Stomach (tissue), 9 donors: ENCODE data around the gene SEMA5A. TPM values are rescaled to one million over a fixed set of nuclear protein-coding genes. Genes with fewer than 3 reads are reported as not detected.

ENCODE experiments used
- DNase-seq, 2 donors: peaks; one replicate each; pipeline versions ENCODE4 v3.0.0 to v3.0.0-alpha.2; 2013 to 2019
- H3K27ac ChIP-seq, 5 donors: fragments of 200-600 bp in 4 of 5; sonication (generic) in 4 of 5; one replicate each; pipeline ENCODE4 v1.5.1; 2013 to 2019; ENCODE audit warnings: mild to moderate bottlenecking in 1 of 5, moderate library complexity in 1 of 5
- H3K27me3 ChIP-seq, 3 donors: fragments of 200-600 bp; sonication (generic); one replicate each; pipeline ENCODE4 v1.5.1; 2017 to 2019; ENCODE audit warnings: mixed run types in 1 of 3
- H3K36me3 ChIP-seq, 4 donors: fragments of 200-600 bp; sonication (generic); 1 replicate in 3 of 4; 2 replicates in 1 of 4; pipeline ENCODE4 v1.5.1; 2016 to 2019
- H3K4me1 ChIP-seq, 4 donors: fragments of 200-600 bp; sonication (generic); one replicate each; pipeline ENCODE4 v1.5.1; 2016 to 2019
- H3K4me3 ChIP-seq, 4 donors: fragments of 200-600 bp; sonication (generic) in 3 of 4; one replicate each; pipeline ENCODE4 v1.5.1; 2016 to 2019; ENCODE audit warnings: mild to moderate bottlenecking in 1 of 4
- H3K9me3 ChIP-seq, 4 donors: fragments of 200-600 bp; sonication (generic); one replicate each; pipeline ENCODE4 v1.5.1; 2016 to 2019
- EP300 ChIP-seq: sonication (generic); formaldehyde crosslinking; IDR thresholded peaks from one replicate; pipeline ENCODE4 v1.6.1; 2017; ENCODE audit warnings: antibody characterized with exemption
- POLR2A ChIP-seq, 4 donors: fragments of 450-650 bp; IDR thresholded peaks; one replicate each; pipeline ENCODE4 v1.6.1; 2016; ENCODE audit warnings: antibody characterized with exemption in 4 of 4, control low read depth in 2 of 4, mild to moderate bottlenecking in 1 of 4, moderate library complexity in 1 of 4
- POLR2AphosphoS5 ChIP-seq, 3 donors: sonication (generic); formaldehyde crosslinking; IDR thresholded peaks; one replicate each; pipeline ENCODE4 v1.6.1; 2016; ENCODE audit warnings: antibody characterized with exemption in 3 of 3
- WGBS, 5 donors: extraction: QIAGEN DNeasy Blood & Tissue Kit in 3 of 5; methylation state at CpG; one replicate each; pipeline versions ENCODE4 v1.1.5 to v1.1.7; 2013 to 2018; 5-methylcytosine and 5-hydroxymethylcytosine counted together
- intact Hi-C: fragments of 100-400 bp; cut with DNase I; formaldehyde crosslinking; loops from one replicate; pipeline ENCODE4 v1.15.1; 2023; ENCODE audit warnings: low total_unique reads
- polyA plus RNA-seq, 3 donors: library from polyadenylated mRNA; stranded (reverse); fragments of 200-250 nt; gene quantifications; one replicate each; pipeline ENCODE4 v1.2.3, GENCODE V29; 2013
- total RNA-seq, 5 donors: library from RNA; depleted of rRNA; stranded (reverse); fragments of >200 nt; gene quantifications; one replicate each; pipeline versions ENCODE4 v1.1.0 to v1.2.3, GENCODE V29; 2014 to 2016
- TF ChIP-seq, protein P1 (sequence below), 7 experiments: fragments of 450-650 bp in 4 of 7; fragments of 200-600 bp in 3 of 7; sonication (generic) in 3 of 7; IDR thresholded peaks; one replicate each; pipeline ENCODE4 v1.5.1; 2016 to 2019; ENCODE audit warnings: antibody characterized with exemption in 7 of 7, control low read depth in 2 of 7, mild to moderate bottlenecking in 1 of 7
- donor health status: healthy with polysubstance abuse.
- donor health status: Bipolar disorder and iron deficiency.
- donor health status: healthy.

Gene SEMA5A
- total and polyA plus RNA-seq, 8 donors: 0.62 to 26.4 (median 3.2) TPM

DNA sequence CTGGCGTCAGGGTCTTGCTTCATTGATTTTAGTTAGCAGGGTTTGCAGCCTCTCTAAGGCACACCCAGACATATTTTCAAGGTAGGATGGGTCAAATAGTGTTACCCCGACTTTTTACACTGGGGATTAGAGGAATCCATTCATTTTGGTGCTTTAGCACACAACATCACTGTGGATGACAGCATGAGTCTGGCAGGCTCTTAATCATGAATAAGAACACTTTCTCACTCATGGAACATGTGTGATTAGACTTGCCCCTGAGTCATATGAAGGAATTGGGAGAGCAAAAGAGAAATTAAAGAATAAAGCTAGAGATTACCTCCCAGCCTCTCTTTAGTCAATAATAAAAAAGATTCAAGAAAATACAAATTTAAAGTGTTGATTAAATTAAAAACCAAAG, 175.6 kb downstream of the SEMA5A start:
- no peak for DNase-seq
- H3K27me3 ChIP-seq: no peaks in the 10 kb centered on the region
- H3K36me3 ChIP-seq: no peaks in the 10 kb centered on the region
- H3K4me3 ChIP-seq: no peak overlapping the region
- peaks cover 0 to 5% (median 0%) of the 10 kb centered on the region in 4 donors for H3K4me1 ChIP-seq
- peaks cover 0 to 5% (median 0%) of the 10 kb centered on the region in 4 donors for H3K9me3 ChIP-seq
- intact Hi-C loops: no loop called here
- H3K27ac ChIP-seq: no peak overlapping the region
- TF ChIP-seq, protein P1, sequence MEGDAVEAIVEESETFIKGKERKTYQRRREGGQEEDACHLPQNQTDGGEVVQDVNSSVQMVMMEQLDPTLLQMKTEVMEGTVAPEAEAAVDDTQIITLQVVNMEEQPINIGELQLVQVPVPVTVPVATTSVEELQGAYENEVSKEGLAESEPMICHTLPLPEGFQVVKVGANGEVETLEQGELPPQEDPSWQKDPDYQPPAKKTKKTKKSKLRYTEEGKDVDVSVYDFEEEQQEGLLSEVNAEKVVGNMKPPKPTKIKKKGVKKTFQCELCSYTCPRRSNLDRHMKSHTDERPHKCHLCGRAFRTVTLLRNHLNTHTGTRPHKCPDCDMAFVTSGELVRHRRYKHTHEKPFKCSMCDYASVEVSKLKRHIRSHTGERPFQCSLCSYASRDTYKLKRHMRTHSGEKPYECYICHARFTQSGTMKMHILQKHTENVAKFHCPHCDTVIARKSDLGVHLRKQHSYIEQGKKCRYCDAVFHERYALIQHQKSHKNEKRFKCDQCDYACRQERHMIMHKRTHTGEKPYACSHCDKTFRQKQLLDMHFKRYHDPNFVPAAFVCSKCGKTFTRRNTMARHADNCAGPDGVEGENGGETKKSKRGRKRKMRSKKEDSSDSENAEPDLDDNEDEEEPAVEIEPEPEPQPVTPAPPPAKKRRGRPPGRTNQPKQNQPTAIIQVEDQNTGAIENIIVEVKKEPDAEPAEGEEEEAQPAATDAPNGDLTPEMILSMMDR (IDR thresholded peaks at IDR 0.05): no peak
- TF ChIP-seq EP300 (no peak), POLR2A (IDR thresholded peaks at IDR 0.05) (no peak), POLR2AphosphoS5 (IDR thresholded peaks at IDR 0.05) (no peak)
- 49 to 67% (median 57%) methylated on average over 2 of the region's 2 CpGs for WGBS, 5 donors

DNA sequence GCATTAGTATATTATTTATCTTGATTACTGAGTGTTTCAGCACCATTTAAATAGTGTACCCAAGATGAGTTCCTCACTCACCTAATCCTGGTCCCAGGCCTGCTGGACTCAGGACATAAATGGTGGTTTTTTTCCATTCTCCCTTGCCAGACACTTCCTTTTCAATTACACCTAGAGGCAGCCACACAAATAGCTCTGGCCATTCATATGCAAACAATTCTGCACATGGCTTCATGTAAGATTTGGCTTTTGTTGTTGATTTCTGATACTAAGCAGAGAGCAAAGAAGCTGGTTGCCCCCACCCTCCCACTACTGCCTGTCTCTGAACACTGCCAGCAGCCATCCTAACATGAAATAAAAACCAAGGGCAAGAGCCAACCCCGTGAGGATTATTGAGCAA, 180.4 kb downstream of the SEMA5A start:
- Histone ChIP-seq H3K9me3 (peaks cover 0 to 5% (median 0%) of the 10 kb centered on the region in 4 donors), H3K36me3 (no peaks in the 10 kb centered on the region), H3K4me3 (no peak overlapping the region), H3K4me1 (no peaks in the 10 kb centered on the region), H3K27ac (no peak overlapping the region), H3K27me3 (no peaks in the 10 kb centered on the region)
- intact Hi-C loops: no loop called here
- TF ChIP-seq POLR2AphosphoS5 (IDR thresholded peaks at IDR 0.05) (no peak), EP300 (no peak), POLR2A (IDR thresholded peaks at IDR 0.05) (no peak)
- TF ChIP-seq, protein P1 (IDR thresholded peaks at IDR 0.05): no peak
- 59 to 85% (median 72%) methylated on average over 1 of the region's 1 CpG for whole genome bisulfite sequencing, 5 donors
- DNase-seq: no peak

DNA sequence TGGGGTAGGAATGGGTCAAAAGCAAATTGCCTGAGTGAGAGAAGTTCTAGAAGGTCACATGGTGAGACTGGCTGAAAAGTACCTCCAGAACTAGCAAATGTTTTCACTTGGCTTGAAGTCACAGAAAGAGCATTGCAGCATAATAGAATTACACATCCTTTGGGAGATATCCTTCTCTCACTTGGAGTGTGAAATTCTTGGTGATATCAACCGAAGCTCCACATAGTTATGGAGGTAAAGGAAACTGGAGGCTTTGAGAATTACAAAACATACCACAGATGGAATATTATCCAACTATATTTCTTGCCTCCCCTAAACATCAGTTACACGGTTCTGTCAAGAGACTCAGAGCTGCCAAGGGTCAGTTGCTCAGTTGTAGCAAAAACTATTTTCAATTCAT, 182.4 kb downstream of the SEMA5A start:
- WGBS, 5 donors: 38 to 50% (median 47%) methylated on average over 2 of the region's 2 CpGs
- H3K36me3 ChIP-seq: no peaks in the 10 kb centered on the region
- TF ChIP-seq POLR2AphosphoS5 (IDR thresholded peaks at IDR 0.05) (no peak), EP300 (no peak), POLR2A (IDR thresholded peaks at IDR 0.05) (no peak)
- TF ChIP-seq, protein P1 (IDR thresholded peaks at IDR 0.05): no peak
- intact Hi-C loops: no loop called here
- H3K4me3 ChIP-seq: no peak overlapping the region
- H3K27me3 ChIP-seq: no peaks in the 10 kb centered on the region
- no peaks in the 10 kb centered on the region for H3K9me3 ChIP-seq
- H3K27ac ChIP-seq: no peak overlapping the region
- no peak for DNase-seq
- no peaks in the 10 kb centered on the region for H3K4me1 ChIP-seq

DNA sequence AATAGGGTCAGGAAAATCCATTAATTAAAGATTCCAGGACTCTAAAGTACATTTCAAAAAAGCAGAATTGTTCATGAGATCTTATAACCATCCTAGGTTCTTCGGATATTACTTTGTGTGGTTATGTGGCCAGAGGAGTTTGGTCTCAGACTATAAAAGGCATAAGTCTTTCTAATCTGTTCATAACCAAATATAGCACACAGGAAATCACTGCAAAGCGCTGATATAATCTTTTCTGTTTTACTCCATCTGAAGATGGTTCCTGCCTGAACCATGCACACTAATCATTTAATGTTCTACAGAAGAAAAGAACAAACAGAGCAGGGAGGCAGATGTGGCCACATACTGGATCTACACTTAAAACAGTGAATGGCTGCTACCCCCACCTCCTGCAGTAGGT, 182.8 kb downstream of the SEMA5A start:
- DNase-seq: no peak
- intact Hi-C loops: no loop called here
- no peaks in the 10 kb centered on the region for H3K9me3 ChIP-seq
- WGBS, 5 donors: 8 to 27% (median 12%) methylated on average over 2 of the region's 2 CpGs
- H3K36me3 ChIP-seq: no peaks in the 10 kb centered on the region
- no peaks in the 10 kb centered on the region for H3K4me1 ChIP-seq
- H3K27ac ChIP-seq: no peak overlapping the region
- H3K4me3 ChIP-seq: no peak overlapping the region
- no peaks in the 10 kb centered on the region for H3K27me3 ChIP-seq
- TF ChIP-seq POLR2A (IDR thresholded peaks at IDR 0.05) (no peak), EP300 (no peak), POLR2AphosphoS5 (IDR thresholded peaks at IDR 0.05) (no peak)
- TF ChIP-seq, protein P1 (IDR thresholded peaks at IDR 0.05): no peak
